C4-2B (cell line): ENCODE measurements around the gene NT5DC2.

ENCODE experiments used
- H3K27ac ChIP-seq: fragments of 450-650 bp; 2 replicates; pipeline ENCODE4 v1.5.1; 2017
- CTCF ChIP-seq: fragments of 450-650 bp; conservative IDR thresholded peaks from 2 replicates; pipeline ENCODE4 v1.5.1; 2017; ENCODE audit warnings: mild to moderate bottlenecking
- ZFX ChIP-seq: fragments of 450-650 bp; IDR thresholded peaks from 2 replicates; pipeline ENCODE4 v1.6.1; 2017

The NT5DC2 gene

GRCh38 chr3:52488746-52489145 lies 44.9 kb downstream of the NT5DC2 start:
- H3K27ac ChIP-seq: no peak overlapping the region
- no peak for TF ChIP-seq ZFX

- H3K27ac ChIP-seq: no peak overlapping the region
Observed at GRCh38 chr3:52487788-52488691, 45.6 kb downstream of the NT5DC2 start.

GRCh38 chr3:52487050-52487787 lies 46.4 kb downstream of the NT5DC2 start:
- H3K27ac ChIP-seq: no peak overlapping the region
- no peak for TF ChIP-seq ZFX
- no peak for TF ChIP-seq CTCF

More at GRCh38 chr3:52487788-52488691, 45.6 kb downstream of the NT5DC2 start:
- TF ChIP-seq CTCF (no peak), ZFX (no peak)

- no peak overlapping the region for H3K27ac ChIP-seq
Observed at GRCh38 chr3:52484680-52485461, 48.8 kb downstream of the NT5DC2 start.

GRCh38 chr3:52483577-52484381 lies 49.9 kb downstream of the NT5DC2 start:
- no peak overlapping the region for H3K27ac ChIP-seq
- TF ChIP-seq ZFX (no peak), CTCF (no peak)

More at GRCh38 chr3:52484680-52485461, 48.8 kb downstream of the NT5DC2 start:
- TF ChIP-seq ZFX: no peak

GRCh38 chr3:52483081-52483480 lies 50.6 kb downstream of the NT5DC2 start:
- TF ChIP-seq CTCF (no peak), ZFX (no peak)
- H3K27ac ChIP-seq: no peak overlapping the region

- TF ChIP-seq CTCF (no peak; the same call in 1 of the 2 replicates), ZFX (no peak)
- no peak overlapping the region for H3K27ac ChIP-seq
Observed at GRCh38 chr3:52481819-52482521, 51.7 kb downstream of the NT5DC2 start.
